ENCODE measurements around the gene CCDC57.
"Not testable (repeated sequence)": the region's sequence is repeated elsewhere in the genome, so short reads cannot be mapped to it uniquely, and the experiment has no call there.

CCDC57 gene

DNA sequence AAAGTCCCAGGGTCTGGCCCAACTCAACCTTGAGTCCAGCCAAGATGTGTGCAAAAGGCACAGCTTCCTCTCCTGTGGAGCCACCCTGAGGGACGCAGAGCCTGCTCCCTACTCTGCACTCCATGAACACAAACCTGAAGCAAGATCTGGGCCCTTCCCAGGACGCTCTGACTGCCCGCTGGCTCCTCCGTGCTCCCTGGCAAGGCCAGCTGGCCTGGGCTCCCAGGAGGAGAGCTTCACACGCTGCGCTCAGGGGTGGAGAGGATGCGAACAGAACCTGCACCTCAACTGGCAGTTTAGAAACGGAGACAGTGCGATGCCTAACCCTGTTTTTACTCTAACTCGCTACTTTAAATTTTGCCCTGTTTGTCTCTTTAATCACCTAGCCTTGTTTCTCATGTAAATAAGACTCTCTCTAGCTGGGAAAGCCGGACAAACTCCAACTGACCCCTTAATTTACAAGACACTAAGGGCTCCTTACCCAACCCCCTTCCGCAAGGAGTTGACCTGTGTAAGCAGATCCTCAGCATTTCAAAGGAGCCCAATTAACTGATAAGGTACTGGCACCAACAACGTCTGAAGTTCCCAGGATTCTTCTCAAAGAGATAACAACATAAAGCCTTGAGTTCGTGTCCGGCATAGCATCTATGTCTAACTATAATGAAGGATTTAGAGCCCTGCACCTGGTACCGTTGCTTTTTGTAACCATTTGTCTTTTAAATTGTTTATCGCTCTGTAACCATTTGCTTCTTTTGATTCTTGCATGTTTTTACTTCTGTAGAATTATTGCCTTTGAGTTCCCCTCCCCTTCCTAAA is 38.4 kb downstream of the CCDC57 start:
- not testable (repeated sequence) for DNase-seq

- DNase-seq = no peak
These were observed 39.1 kb downstream of the CCDC57 start for GRCh38 chr17:82173351-82174041.

DNA sequence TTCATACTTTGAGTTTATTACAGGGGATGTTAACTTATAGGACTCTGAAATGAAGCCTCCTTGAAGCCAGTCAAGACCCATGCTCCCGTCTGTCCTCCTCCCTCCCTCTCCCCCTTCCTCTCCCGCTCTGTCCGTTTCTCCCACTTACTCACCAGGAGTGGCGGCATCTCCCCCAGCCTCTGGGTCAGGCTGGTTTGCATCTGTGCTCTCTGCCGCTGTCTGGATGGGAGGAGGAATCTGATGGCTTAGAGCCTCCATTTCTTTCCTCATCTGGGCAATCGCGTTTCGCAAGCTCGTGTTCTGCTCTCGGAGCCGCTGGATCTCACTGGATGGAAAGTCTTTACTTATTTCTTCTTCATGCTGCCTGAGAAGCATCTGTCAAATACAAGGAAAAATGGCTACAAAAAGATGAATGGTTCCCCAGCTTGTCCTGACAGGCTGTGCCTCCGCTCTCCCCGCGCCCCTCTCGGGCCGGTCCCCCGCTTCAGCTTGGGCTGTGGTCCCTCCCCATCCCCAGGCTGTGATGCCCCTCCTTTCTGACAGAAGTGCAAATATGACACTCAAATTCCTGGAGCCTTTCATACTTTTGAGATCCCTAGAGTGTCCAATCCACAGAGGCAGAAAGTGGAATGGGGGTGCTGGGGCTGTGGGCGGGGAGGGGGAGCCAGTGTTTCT is 40.0 kb downstream of the CCDC57 start:
- no peak for DNase-seq

- DNase-seq = no peak
These were observed 40.8 kb downstream of the CCDC57 start for GRCh38 chr17:82171750-82172375.

- DNase-seq = no peak
These were observed 42.2 kb downstream of the CCDC57 start for GRCh38 chr17:82170412-82170961.

DNA sequence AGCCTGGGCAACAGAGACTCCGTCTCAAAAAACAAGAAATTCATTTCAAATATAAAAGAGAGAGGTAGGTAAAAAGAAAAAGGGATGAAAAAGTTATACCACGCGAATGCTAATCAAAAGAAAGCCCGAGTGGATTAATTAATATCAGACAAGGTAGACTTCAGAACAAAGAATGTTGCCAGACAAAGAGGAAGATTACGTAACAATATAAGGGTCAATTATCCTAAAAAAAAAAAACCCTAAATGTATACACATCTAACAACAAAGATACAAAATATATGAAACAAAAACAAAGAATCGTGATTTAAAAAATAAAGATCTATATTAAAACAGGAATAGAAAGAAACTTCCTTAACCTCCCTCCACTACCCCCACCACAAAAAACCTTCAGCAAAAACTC is 44.1 kb downstream of the CCDC57 start:
- no peak for DNase-seq

DNA sequence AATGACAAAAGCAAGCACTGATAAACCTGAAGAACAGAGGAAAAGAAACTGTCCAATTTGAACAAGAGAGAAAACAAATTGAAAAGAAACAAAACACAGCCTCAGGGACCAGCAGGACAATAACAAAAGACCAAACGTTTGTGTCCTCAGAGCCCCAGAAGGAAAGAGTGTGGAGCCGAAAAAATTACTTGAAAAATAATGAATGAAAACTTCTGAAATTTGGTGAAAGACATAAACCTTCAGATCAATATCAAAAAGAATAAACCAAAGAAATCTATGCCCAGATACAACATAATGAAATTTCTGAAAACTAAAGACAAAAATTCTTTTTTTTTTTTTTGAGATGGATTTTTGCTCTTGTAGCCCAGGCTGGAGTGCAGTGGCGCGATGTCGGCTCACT is 45.6 kb downstream of the CCDC57 start:
- DNase-seq = no peak

- DNase-seq = no peak
These were observed 47.8 kb downstream of the CCDC57 start for GRCh38 chr17:82164853-82165252.

GRCh38 chr17:82161216-82161615 is 51.4 kb downstream of the CCDC57 start:
- DNase-seq = no peak

DNA sequence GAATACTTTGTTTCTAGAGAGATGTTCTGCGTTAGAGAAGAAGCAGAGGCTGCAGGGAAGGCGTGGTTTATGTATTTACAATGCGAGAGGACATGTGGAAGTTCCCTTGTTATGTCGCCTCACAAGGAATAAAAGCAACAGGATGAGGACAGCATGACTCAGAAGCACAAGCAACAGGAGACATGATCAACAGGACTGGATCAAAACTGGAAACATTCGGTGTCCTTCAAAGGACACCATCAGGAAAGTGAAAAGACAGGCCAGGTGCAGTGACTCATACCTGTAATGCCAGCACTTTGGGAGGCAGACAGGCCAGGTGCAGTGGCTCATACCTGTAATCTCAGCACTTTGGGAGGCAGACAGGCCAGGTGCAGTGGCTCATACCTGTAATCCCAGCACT is 52.6 kb downstream of the CCDC57 start:
- DNase-seq = no peak

DNA sequence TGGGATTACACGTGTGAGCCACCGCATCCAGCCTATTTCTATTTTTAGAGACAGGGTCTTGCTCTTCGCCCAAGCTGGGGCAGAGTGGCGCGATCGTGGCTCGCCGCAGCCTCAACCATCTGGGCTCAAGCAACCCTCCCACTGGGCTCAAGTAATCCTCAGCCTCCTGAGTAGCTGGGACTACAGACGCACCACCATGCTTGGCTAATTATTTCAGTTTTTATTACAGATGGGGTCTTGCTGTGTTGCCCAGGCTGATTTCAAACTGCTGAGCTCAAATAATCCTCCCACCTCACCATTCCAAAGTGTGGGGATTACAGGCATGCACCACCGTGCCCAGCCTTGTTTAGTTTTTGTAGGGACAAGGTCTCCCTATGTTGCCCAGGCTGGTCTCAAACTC is 53.8 kb downstream of the CCDC57 start:
- no peak for DNase-seq

DNA sequence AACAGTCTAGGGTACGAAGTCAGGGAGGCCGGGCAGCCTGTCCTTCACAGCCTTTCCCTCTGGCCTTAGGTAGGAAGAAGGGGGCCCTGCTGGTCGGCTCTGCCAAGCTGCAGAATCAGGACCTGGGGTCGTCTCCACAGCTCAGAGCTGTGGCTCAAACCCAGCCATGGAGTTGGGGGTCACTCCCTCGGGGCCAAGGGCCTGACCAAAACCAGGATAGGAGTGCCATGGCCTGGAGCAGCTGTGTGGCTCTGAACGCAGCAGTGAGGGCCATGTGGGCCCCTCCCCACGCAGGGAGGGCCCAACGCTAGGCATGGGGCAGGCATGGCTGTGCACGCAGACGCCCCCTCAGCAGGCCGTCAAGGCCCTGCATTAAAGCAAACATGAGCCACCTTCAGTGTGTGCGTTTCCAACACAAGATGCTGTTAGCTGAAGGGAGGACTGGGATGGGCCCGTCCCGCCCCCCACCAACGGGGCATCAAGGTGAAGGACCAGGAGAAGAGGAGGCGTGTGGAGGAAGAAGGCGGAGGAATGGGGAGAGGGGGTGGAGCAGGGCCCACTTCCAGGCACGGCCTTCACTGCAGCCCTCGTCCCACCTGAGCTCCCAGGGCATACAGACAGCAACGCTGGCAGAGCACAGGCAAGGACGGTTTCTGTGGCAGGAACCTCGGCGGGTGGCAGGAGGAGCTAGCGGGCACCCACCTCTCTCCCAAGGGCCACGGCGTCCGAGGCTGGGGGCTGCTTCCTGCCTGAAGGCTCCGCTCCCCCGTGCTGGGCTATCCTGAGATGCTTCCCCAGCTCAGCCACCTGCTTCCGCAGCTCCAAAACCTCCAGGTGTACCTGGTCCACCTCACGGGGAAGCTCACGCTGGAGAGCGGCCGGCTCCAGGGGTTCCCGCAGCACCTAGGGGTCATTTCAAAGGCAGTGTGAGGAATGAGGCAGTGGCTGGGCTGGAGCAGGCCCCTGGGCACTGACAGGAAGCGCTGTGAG is 55.3 kb downstream of the CCDC57 start:
- DNase-seq = no peak

DNA sequence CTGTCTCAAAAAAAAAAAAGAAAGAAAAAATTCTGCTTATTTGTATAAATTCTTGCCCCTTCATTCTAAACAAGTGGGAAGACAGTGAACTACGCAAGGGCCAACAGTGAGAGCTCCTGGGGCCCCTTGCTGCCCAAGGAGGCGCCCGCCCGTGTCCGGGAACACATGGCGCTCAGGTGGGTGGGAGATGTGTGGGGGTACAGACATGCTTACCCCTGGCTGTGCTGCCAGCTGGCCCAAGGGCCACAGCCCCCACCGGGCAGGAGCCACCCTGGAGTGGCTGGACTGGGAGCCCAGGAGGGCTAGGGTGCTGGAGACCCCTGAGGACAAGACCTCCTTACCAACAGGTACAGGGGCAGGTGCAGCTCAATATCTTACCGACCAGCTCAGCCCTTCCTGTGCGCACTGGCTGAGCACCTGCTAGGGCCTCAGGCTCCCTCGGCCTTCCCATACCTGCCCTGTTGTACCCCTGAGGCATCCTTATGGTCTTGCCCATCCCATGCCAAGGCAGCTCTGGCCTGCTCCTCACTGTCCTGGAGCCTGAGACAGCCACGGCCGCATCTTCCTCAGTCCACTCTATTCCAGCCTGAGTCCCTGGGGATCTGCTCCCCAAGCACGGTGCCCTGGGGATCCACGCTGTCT is 56.2 kb downstream of the CCDC57 start:
- DNase-seq = no peak

- DNase-seq = no peak
These were observed 57.0 kb downstream of the CCDC57 start for GRCh38 chr17:82155606-82156005.

GRCh38 chr17:82154881-82155331 is 57.7 kb downstream of the CCDC57 start:
- DNase-seq = no peak

- peak; percentile 70 to 78 for DNase-seq
These were observed 58.8 kb downstream of the CCDC57 start for GRCh38 chr17:82153745-82154375.

GRCh38 chr17:82153295-82153691 is 59.3 kb downstream of the CCDC57 start:
- DNase-seq = no peak

- no peak for DNase-seq
These were observed 59.9 kb downstream of the CCDC57 start for GRCh38 chr17:82152556-82153294.

DNA sequence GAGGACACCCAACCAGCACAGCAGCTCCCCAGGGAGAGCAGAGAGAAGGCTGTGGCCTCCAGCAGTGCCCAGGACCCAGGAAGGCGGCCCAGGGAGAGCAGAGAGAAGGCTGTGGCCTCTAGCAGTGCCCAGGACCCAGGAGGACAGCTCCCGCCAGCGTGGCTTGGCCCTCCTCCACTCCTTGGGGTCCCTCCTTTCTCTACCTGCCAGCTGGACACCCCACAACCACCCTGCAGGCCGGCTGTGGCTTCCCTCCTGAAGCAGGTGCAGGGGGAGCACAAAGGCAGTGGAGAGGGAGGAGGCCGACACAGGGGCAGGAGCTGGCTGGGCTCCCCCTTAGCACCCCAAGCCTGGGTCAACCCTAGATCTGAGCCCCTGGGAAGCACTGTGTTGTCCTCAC is 60.5 kb downstream of the CCDC57 start:
- DNase-seq = no peak

Data from stimulated activated CD4-positive, alpha-beta T cell treated with anti-CD3 and anti-CD28 coated beads, Interleukin-4, amount 100 ng/mL, for 4 hours (primary cell).